Aorta (tissue), 5 donors: ENCODE measurements around the gene MORC4. TPM values are rescaled to one million over a fixed set of nuclear protein-coding genes. Genes with fewer than 3 reads are reported as not detected.

Experiments used
- ATAC-seq: fragments of 200-7000 bp; cut with Tn5 transposase; one replicate; pipeline ENCODE4 v1.9.1; 2022; ENCODE audit warnings: moderate library complexity; ENCODE audit not compliant: low FRiP score
- DNase-seq, 2 donors: peaks; one replicate each; pipeline ENCODE4 v3.0.0-alpha.2; 2020
- H3K27ac ChIP-seq, 2 donors: one replicate each; pipeline ENCODE4 v1.5.1; 2013; ENCODE audit warnings: low read length in 2 of 2, mild to moderate bottlenecking in 2 of 2, moderate library complexity in 2 of 2, control low read depth in 1 of 2, inconsistent platforms in 1 of 2, low read depth in 1 of 2
- H3K27me3 ChIP-seq, 2 donors: one replicate each; pipeline ENCODE4 v1.6.1; 2013; ENCODE audit warnings: control low read depth in 1 of 2, low read length in 1 of 2, mild to moderate bottlenecking in 1 of 2, moderate library complexity in 1 of 2; ENCODE audit not compliant: insufficient read depth in 2 of 2, control insufficient read depth in 1 of 2
- H3K36me3 ChIP-seq, 2 donors: one replicate each; pipeline ENCODE4 v1.6.1; 2013; ENCODE audit warnings: control low read depth in 1 of 2, low read length in 1 of 2, mild to moderate bottlenecking in 1 of 2; ENCODE audit not compliant: insufficient read depth in 2 of 2, control insufficient read depth in 1 of 2
- H3K4me1 ChIP-seq, 2 donors: one replicate each; pipeline ENCODE4 v1.6.1; 2013; ENCODE audit warnings: low read length in 2 of 2, control low read depth in 1 of 2, mild to moderate bottlenecking in 1 of 2, moderate library complexity in 1 of 2; ENCODE audit not compliant: insufficient read depth in 2 of 2, control insufficient read depth in 1 of 2
- H3K4me3 ChIP-seq, 2 donors: one replicate each; pipeline ENCODE4 v1.5.1; 2013; ENCODE audit warnings: low read length in 2 of 2, control low read depth in 1 of 2, mild to moderate bottlenecking in 1 of 2
- H3K9me3 ChIP-seq: one replicate; pipeline ENCODE4 v1.6.1; 2013; ENCODE audit warnings: mild to moderate bottlenecking, low read length; ENCODE audit not compliant: control insufficient read depth
- WGBS, 2 donors: extraction: QIAGEN DNeasy Blood & Tissue Kit; methylation state at CpG; one replicate each; pipeline ENCODE4 v1.1.7; 2013; 5-methylcytosine and 5-hydroxymethylcytosine counted together
- intact Hi-C, 2 donors: fragments of 100-400 bp; cut with DNase I; formaldehyde crosslinking; loops; one replicate each; pipeline versions ENCODE4 v1.14.2 to v1.15.0; 2022
- polyA plus RNA-seq, 2 donors: library from polyadenylated mRNA; stranded (reverse); fragments of 200-250 nt; gene quantifications; one replicate each; pipeline ENCODE4 v1.2.3, GENCODE V29; 2013
- total RNA-seq, 2 donors: library from RNA; stranded (reverse); fragmentation: NEBNext Ultra II Directional; extraction: Animal tissue kit (Norgen Biotek cat#: 25700); gene quantifications; one replicate each; pipeline ENCODE4 v1.2.1, GENCODE V29; 2021
- donor health status: healthy with polysubstance abuse.
- donor health status: Bipolar disorder and iron deficiency.
- donor health status: DM: no; HTN: no; CAD: no.
- donor health status: DM: no; HTN: no; CAD: no.
- donor health status: DM: yes; HTN: yes; CAD: no.

MORC4 gene
- total and polyA plus RNA-seq, 4 donors = 8.0 to 17.0 (median 13.2) TPM

- 47 to 48% methylated on average over 2 of the region's 2 CpGs for WGBS, 2 donors
- no peak overlapping the region for H3K4me3 ChIP-seq
- H3K27me3 ChIP-seq = no peaks in the 10 kb centered on the region
- no peaks in the 10 kb centered on the region for H3K9me3 ChIP-seq
- ATAC-seq (no peak), DNase-seq (no peak)
- intact Hi-C loops = no loop called here
- H3K36me3 ChIP-seq = peaks cover 0 to 3% of the 10 kb centered on the region in 2 donors
- no peak overlapping the region for H3K27ac ChIP-seq
- H3K4me1 ChIP-seq = no peaks in the 10 kb centered on the region
Observed at GRCh38 chrX:106959901-106960300, 40.1 kb downstream of the MORC4 start.

- WGBS, 2 donors = 68 to 80% methylated on average over 1 of the region's 1 CpG
- Histone ChIP-seq H3K36me3 (peaks cover 0 to 3% of the 10 kb centered on the region in 2 donors), H3K9me3 (no peaks in the 10 kb centered on the region), H3K27me3 (no peaks in the 10 kb centered on the region), H3K4me3 (no peak overlapping the region), H3K27ac (no peak overlapping the region), H3K4me1 (no peaks in the 10 kb centered on the region)
- intact Hi-C loops = no loop called here
- ATAC-seq = no peak
- no peak for DNase-seq
Observed at GRCh38 chrX:106957856-106958255, 42.2 kb downstream of the MORC4 start.

GRCh38 chrX:106955004-106955772, 44.8 kb downstream of the MORC4 start:
- Histone ChIP-seq H3K4me3 (no peak overlapping the region), H3K27me3 (no peaks in the 10 kb centered on the region), H3K36me3 (no peaks in the 10 kb centered on the region), H3K27ac (no peak overlapping the region), H3K9me3 (no peaks in the 10 kb centered on the region), H3K4me1 (no peaks in the 10 kb centered on the region)
- ATAC-seq (no peak), DNase-seq (no peak)
- WGBS, 2 donors = 55 to 67% methylated on average over 1 of the region's 1 CpG
- intact Hi-C loops = no loop called here

- Histone ChIP-seq H3K27ac (no peak overlapping the region), H3K36me3 (no peaks in the 10 kb centered on the region), H3K9me3 (no peaks in the 10 kb centered on the region), H3K4me3 (no peak overlapping the region), H3K4me1 (no peaks in the 10 kb centered on the region), H3K27me3 (no peaks in the 10 kb centered on the region)
- ATAC-seq = no peak
- no peak for DNase-seq
- intact Hi-C loops = loop anchor here in 1 of 2 donors (5.0 kb wide), 1 partner anchor 62 kb away; no protein-coding TSS in a partner anchor
- 95 to 97% methylated on average over 4 of the region's 4 CpGs for WGBS, 2 donors
Observed at GRCh38 chrX:106954041-106954440, 46.0 kb downstream of the MORC4 start.

GRCh38 chrX:106952988-106953387, 47.0 kb downstream of the MORC4 start:
- Histone ChIP-seq H3K27me3 (no peaks in the 10 kb centered on the region), H3K4me1 (no peaks in the 10 kb centered on the region), H3K4me3 (no peak overlapping the region), H3K27ac (no peak overlapping the region), H3K9me3 (no peaks in the 10 kb centered on the region), H3K36me3 (no peaks in the 10 kb centered on the region)
- DNase-seq (no peak), ATAC-seq (no peak)
- 30 to 42% methylated on average over 1 of the region's 1 CpG for WGBS, 2 donors
- intact Hi-C loops = loop anchor here in 1 of 2 donors (5.0 kb wide), 1 partner anchor 61 kb away; no protein-coding TSS in a partner anchor

- no peak for ATAC-seq
- intact Hi-C loops = loop anchor here in 1 of 2 donors (5.0 kb wide), 1 partner anchor 60 kb away; no protein-coding TSS in a partner anchor
- DNase-seq = no peak
- Histone ChIP-seq H3K27me3 (no peaks in the 10 kb centered on the region), H3K4me1 (no peaks in the 10 kb centered on the region), H3K9me3 (no peaks in the 10 kb centered on the region), H3K4me3 (no peak overlapping the region), H3K27ac (no peak overlapping the region), H3K36me3 (no peaks in the 10 kb centered on the region)
- WGBS, 2 donors = 71 to 96% methylated on average over 2 of the region's 2 CpGs
Observed at GRCh38 chrX:106952538-106952937, 47.5 kb downstream of the MORC4 start.

- no peak for ATAC-seq
- no peak for DNase-seq
- Histone ChIP-seq H3K4me1 (no peaks in the 10 kb centered on the region), H3K27ac (no peak overlapping the region), H3K9me3 (no peaks in the 10 kb centered on the region), H3K4me3 (no peak overlapping the region), H3K27me3 (no peaks in the 10 kb centered on the region), H3K36me3 (no peaks in the 10 kb centered on the region)
- intact Hi-C loops = loop anchor here in 1 of 2 donors (5.0 kb wide), 1 partner anchor 60 kb away; no protein-coding TSS in a partner anchor
- 76 to 96% methylated on average over 3 of the region's 3 CpGs for WGBS, 2 donors
Observed at GRCh38 chrX:106952089-106952488, 47.9 kb downstream of the MORC4 start.

- WGBS, 2 donors = 92 to 95% methylated on average over 6 of the region's 6 CpGs
- Histone ChIP-seq H3K4me3 (no peak overlapping the region), H3K4me1 (no peaks in the 10 kb centered on the region), H3K27me3 (no peaks in the 10 kb centered on the region), H3K27ac (no peak overlapping the region), H3K9me3 (no peaks in the 10 kb centered on the region), H3K36me3 (no peaks in the 10 kb centered on the region)
- no peak for ATAC-seq
- DNase-seq = no peak
- intact Hi-C loops = loop anchor here in 1 of 2 donors (5.0 kb wide), 1 partner anchor 59 kb away; no protein-coding TSS in a partner anchor
Observed at GRCh38 chrX:106951230-106951629, 48.8 kb downstream of the MORC4 start.

GRCh38 chrX:106950381-106950780, 49.6 kb downstream of the MORC4 start:
- ATAC-seq (no peak), DNase-seq (no peak)
- Histone ChIP-seq H3K9me3 (no peaks in the 10 kb centered on the region), H3K27me3 (no peaks in the 10 kb centered on the region), H3K4me3 (no peak overlapping the region), H3K4me1 (no peaks in the 10 kb centered on the region), H3K36me3 (no peaks in the 10 kb centered on the region), H3K27ac (no peak overlapping the region)
- WGBS, 2 donors = 53 to 77% methylated on average over 2 of the region's 2 CpGs
- intact Hi-C loops = loop anchor here in 1 of 2 donors (5.0 kb wide), 1 partner anchor 58 kb away; no protein-coding TSS in a partner anchor
